ENCODE results near the gene GOSR1. TPM values are rescaled to one million over a fixed set of nuclear protein-coding genes. Genes with fewer than 3 reads are reported as not detected.
A peak's percentile ranks its signal among the peaks of the same experiment; 100 is the strongest.
"Not testable (repeated sequence)": the region's sequence is repeated elsewhere in the genome, so short reads cannot be mapped to it uniquely, and the experiment has no call there.

The GOSR1 gene
- total and polyA plus RNA-seq, 2 experiments from 2014 or later = 24.6 to 30.0 TPM

GRCh38 chr17:30547778-30548573, 70.8 kb downstream of the GOSR1 start:
- TF ChIP-seq, protein P1, sequence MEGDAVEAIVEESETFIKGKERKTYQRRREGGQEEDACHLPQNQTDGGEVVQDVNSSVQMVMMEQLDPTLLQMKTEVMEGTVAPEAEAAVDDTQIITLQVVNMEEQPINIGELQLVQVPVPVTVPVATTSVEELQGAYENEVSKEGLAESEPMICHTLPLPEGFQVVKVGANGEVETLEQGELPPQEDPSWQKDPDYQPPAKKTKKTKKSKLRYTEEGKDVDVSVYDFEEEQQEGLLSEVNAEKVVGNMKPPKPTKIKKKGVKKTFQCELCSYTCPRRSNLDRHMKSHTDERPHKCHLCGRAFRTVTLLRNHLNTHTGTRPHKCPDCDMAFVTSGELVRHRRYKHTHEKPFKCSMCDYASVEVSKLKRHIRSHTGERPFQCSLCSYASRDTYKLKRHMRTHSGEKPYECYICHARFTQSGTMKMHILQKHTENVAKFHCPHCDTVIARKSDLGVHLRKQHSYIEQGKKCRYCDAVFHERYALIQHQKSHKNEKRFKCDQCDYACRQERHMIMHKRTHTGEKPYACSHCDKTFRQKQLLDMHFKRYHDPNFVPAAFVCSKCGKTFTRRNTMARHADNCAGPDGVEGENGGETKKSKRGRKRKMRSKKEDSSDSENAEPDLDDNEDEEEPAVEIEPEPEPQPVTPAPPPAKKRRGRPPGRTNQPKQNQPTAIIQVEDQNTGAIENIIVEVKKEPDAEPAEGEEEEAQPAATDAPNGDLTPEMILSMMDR (IDR thresholded peaks at IDR 0.05; ENCODE audit: low read depth, low read length) = no peak
- Histone ChIP-seq H3K36me3 (no peaks in the 10 kb centered on the region), H3K9me3 (ENCODE audit: low read depth) (no peaks in the 10 kb centered on the region), H3K27me3 (no peaks in the 10 kb centered on the region), H3K27ac (no peak overlapping the region), H3K4me3 (no peak overlapping the region), H3K4me1 (ENCODE audit: low read depth) (no peaks in the 10 kb centered on the region)
- DNase-seq (ENCODE audit: low read depth in 1 of 2, low spot score in 1 of 2) = no peak

- not testable (repeated sequence) for H3K4me1 ChIP-seq (ENCODE audit: low read depth); DNase-seq (ENCODE audit: low read depth in 1 of 2, low spot score in 1 of 2); H3K9me3 ChIP-seq (ENCODE audit: low read depth); H3K27ac ChIP-seq; H3K36me3 ChIP-seq; H3K27me3 ChIP-seq; H3K4me3 ChIP-seq
These were observed 72.0 kb downstream of the GOSR1 start for GRCh38 chr17:30549181-30549580.

GRCh38 chr17:30549864-30550511, 72.8 kb downstream of the GOSR1 start:
- no peaks in the 10 kb centered on the region for H3K27me3 ChIP-seq
- no peak overlapping the region for H3K27ac ChIP-seq
- DNase-seq (ENCODE audit: low read depth in 1 of 2, low spot score in 1 of 2) = no peak
- H3K36me3 ChIP-seq = no peaks in the 10 kb centered on the region
- TF ChIP-seq, protein P1 (IDR thresholded peaks at IDR 0.05; ENCODE audit: low read depth, low read length) = no peak
- H3K9me3 ChIP-seq (ENCODE audit: low read depth) = no peaks in the 10 kb centered on the region
- H3K4me1 ChIP-seq (ENCODE audit: low read depth) = no peaks in the 10 kb centered on the region
- H3K4me3 ChIP-seq = no peak overlapping the region

DNA sequence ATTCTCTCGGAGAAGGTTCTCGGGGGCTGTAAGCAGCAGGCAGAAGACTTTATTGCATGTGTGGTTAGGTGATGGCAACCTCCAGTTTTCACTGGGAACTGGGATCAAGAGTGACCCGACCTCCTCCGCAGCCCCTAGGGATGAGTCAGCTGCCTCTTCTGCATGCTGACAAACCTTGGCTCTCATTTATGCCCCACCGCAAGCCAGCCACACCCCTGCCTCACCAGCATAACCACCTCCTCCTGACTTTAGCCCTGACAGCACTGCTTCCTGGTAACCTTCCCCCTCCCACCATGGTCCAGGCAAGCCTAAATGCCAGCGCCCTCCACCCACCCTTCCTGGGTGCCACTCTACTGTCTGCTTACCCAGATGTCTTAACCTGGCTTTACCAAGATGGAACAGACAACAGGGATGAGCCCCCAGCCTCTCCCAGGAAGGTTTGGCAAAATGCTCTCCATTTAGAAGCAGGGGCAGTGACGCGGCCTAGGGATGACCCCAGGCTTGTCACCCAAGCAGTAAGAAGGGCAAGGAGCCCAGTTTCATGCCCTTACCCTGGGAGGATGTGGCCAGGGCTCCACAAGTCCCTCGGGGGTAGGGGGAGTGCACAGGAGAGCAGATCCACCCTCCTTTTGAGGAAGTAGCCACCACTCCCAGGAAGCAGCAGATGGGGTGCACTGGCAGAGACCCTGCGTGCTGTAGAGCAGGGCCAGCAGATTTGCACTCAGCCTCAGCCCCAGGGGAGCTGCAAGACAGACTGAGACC, 73.5 kb downstream of the GOSR1 start:
- H3K9me3 ChIP-seq (ENCODE audit: low read depth) = no peaks in the 10 kb centered on the region
- no peaks in the 10 kb centered on the region for H3K4me1 ChIP-seq (ENCODE audit: low read depth)
- TF ChIP-seq, protein P1 (IDR thresholded peaks at IDR 0.05; ENCODE audit: low read depth, low read length) = no peak
- H3K36me3 ChIP-seq = no peaks in the 10 kb centered on the region
- DNase-seq (ENCODE audit: low read depth in 1 of 2, low spot score in 1 of 2) = peak in 1 of 2 donors; percentile 49
- H3K4me3 ChIP-seq = no peak overlapping the region
- H3K27me3 ChIP-seq = no peaks in the 10 kb centered on the region
- H3K27ac ChIP-seq = no peak overlapping the region

- H3K4me1 ChIP-seq (ENCODE audit: low read depth); H3K36me3 ChIP-seq; DNase-seq (ENCODE audit: low read depth in 1 of 2, low spot score in 1 of 2); H3K27me3 ChIP-seq; H3K9me3 ChIP-seq (ENCODE audit: low read depth); H3K27ac ChIP-seq; H3K4me3 ChIP-seq: not testable (repeated sequence)
These were observed 74.2 kb downstream of the GOSR1 start for GRCh38 chr17:30551274-30551995.

GRCh38 chr17:30551996-30552339, 74.8 kb downstream of the GOSR1 start:
- H3K36me3 ChIP-seq = no peaks in the 10 kb centered on the region
- TF ChIP-seq, protein P1 (IDR thresholded peaks at IDR 0.05; ENCODE audit: low read depth, low read length) = no peak
- H3K27ac ChIP-seq = no peak overlapping the region

More at GRCh38 chr17:30551996-30552339, 74.8 kb downstream of the GOSR1 start:
- no peak for DNase-seq (ENCODE audit: low read depth in 1 of 2, low spot score in 1 of 2)
- H3K4me3 ChIP-seq = no peak overlapping the region
- H3K4me1 ChIP-seq (ENCODE audit: low read depth) = no peaks in the 10 kb centered on the region
- H3K27me3 ChIP-seq = no peaks in the 10 kb centered on the region
- H3K9me3 ChIP-seq (ENCODE audit: low read depth) = no peaks in the 10 kb centered on the region

All from cardiac muscle cell (in vitro differentiated cells and primary cell).